Thymus (tissue), 11 donors: Measurements from ENCODE around the gene HOXB3. TPM values are rescaled to one million over a fixed set of nuclear protein-coding genes. Genes with fewer than 3 reads are reported as not detected.
A peak's percentile ranks its signal among the peaks of the same experiment; 100 is the strongest.

Experiments
- DNase-seq, 9 donors: peaks; one replicate each; pipeline ENCODE4 v3.0.0-alpha.2; 2013; ENCODE audit warnings: low spot score in 9 of 9, low read depth in 6 of 9, missing footprints in 1 of 9
- H3K27ac ChIP-seq, 2 donors: one replicate each; pipeline ENCODE4 v1.5.1; 2013; ENCODE audit warnings: control low read depth in 1 of 2, low read depth in 1 of 2, low read length in 1 of 2, mild to moderate bottlenecking in 1 of 2, moderate library complexity in 1 of 2
- H3K27me3 ChIP-seq, 2 donors: one replicate each; pipeline ENCODE4 v1.5.1; 2013; ENCODE audit warnings: low read length in 1 of 2; ENCODE audit not compliant: control insufficient read depth in 2 of 2, insufficient read depth in 1 of 2
- H3K36me3 ChIP-seq, 2 donors: one replicate each; pipeline ENCODE4 v1.5.1; 2013; ENCODE audit warnings: low read length in 1 of 2, mild to moderate bottlenecking in 1 of 2, moderate library complexity in 1 of 2; ENCODE audit not compliant: control insufficient read depth in 2 of 2, insufficient read depth in 2 of 2
- H3K4me1 ChIP-seq, 2 donors: one replicate each; pipeline ENCODE4 v1.5.1; 2013; ENCODE audit warnings: low read length in 2 of 2; ENCODE audit not compliant: control insufficient read depth in 2 of 2, insufficient read depth in 2 of 2
- H3K4me3 ChIP-seq, 2 donors: one replicate each; pipeline ENCODE4 v1.5.1; 2013; ENCODE audit warnings: low read length in 2 of 2, control low read depth in 1 of 2, mild to moderate bottlenecking in 1 of 2
- H3K9me3 ChIP-seq, 2 donors: one replicate each; pipeline ENCODE4 v1.5.1; 2013; ENCODE audit warnings: low read length in 1 of 2, mild to moderate bottlenecking in 1 of 2; ENCODE audit not compliant: control insufficient read depth in 2 of 2, insufficient read depth in 1 of 2
- WGBS: extraction: QIAGEN DNeasy Blood & Tissue Kit; methylation state at CpG from one replicate; pipeline ENCODE4 v1.1.7; 2013; 5-methylcytosine and 5-hydroxymethylcytosine counted together
- polyA plus RNA-seq: library from polyadenylated mRNA; stranded (reverse); fragments of 200-250 nt; gene quantifications from one replicate; pipeline ENCODE4 v1.2.3, GENCODE V29; 2013
- total RNA-seq: library from RNA; stranded (reverse); fragments of 120-200 nt; gene quantifications from one replicate; pipeline ENCODE4 v1.2.4, GENCODE V29; 2013
- donor health status: healthy.

HOXB3 gene
- total and polyA plus RNA-seq, 2 donors: 1.5 to 3.3 TPM

GRCh38 chr17:48551596-48552465, 38.2 kb downstream of the HOXB3 start:
- Histone ChIP-seq H3K4me3 (no peak overlapping the region), H3K27me3 (peaks cover 14 to 44% of the 10 kb centered on the region in 2 donors), H3K9me3 (no peaks in the 10 kb centered on the region), H3K36me3 (peaks cover 0 to 4% of the 10 kb centered on the region in 2 donors), H3K4me1 (peaks cover 3 to 30% of the 10 kb centered on the region in 2 donors), H3K27ac (no peak overlapping the region)
- WGBS: 94% methylated on average over 47 of the region's 47 CpGs
- no peak for DNase-seq

GRCh38 chr17:48551214-48551555, 38.9 kb downstream of the HOXB3 start:
- Histone ChIP-seq H3K9me3 (no peaks in the 10 kb centered on the region), H3K4me1 (peaks cover 5 to 36% of the 10 kb centered on the region in 2 donors), H3K36me3 (peaks cover 0 to 4% of the 10 kb centered on the region in 2 donors), H3K27me3 (peaks cover 12 to 44% of the 10 kb centered on the region in 2 donors), H3K4me3 (no peak overlapping the region), H3K27ac (no peak overlapping the region)
- WGBS: 96% methylated on average over 19 of the region's 19 CpGs
- DNase-seq: no peak

GRCh38 chr17:48550502-48551213, 39.4 kb downstream of the HOXB3 start:
- no peak overlapping the region for H3K27ac ChIP-seq
- peaks cover 5 to 36% of the 10 kb centered on the region in 2 donors for H3K4me1 ChIP-seq
- H3K4me3 ChIP-seq: no peak overlapping the region
- H3K36me3 ChIP-seq: peaks cover 0 to 4% of the 10 kb centered on the region in 2 donors
- WGBS: 93% methylated on average over 70 of the region's 70 CpGs
- no peaks in the 10 kb centered on the region for H3K9me3 ChIP-seq
- DNase-seq: no peak
- peaks cover 11 to 39% of the 10 kb centered on the region in 2 donors for H3K27me3 ChIP-seq

- no peak overlapping the region for H3K27ac ChIP-seq
- H3K4me1 ChIP-seq: peaks cover 6 to 41% of the 10 kb centered on the region in 2 donors
- WGBS: 96% methylated on average over 18 of the region's 18 CpGs
- H3K4me3 ChIP-seq: no peak overlapping the region
- no peak for DNase-seq
- H3K36me3 ChIP-seq: peaks cover 0 to 4% of the 10 kb centered on the region in 2 donors
- H3K9me3 ChIP-seq: no peaks in the 10 kb centered on the region
- peaks cover 11 to 38% of the 10 kb centered on the region in 2 donors for H3K27me3 ChIP-seq
Measured at GRCh38 chr17:48549914-48550501, 40.0 kb downstream of the HOXB3 start.

- no peak overlapping the region for H3K27ac ChIP-seq
- no peaks in the 10 kb centered on the region for H3K9me3 ChIP-seq
- H3K4me3 ChIP-seq: no peak overlapping the region
- no peak for DNase-seq
- H3K27me3 ChIP-seq: peaks cover 13 to 38% of the 10 kb centered on the region in 2 donors
- peaks cover 9 to 45% of the 10 kb centered on the region in 2 donors for H3K4me1 ChIP-seq
- H3K36me3 ChIP-seq: peaks cover 0 to 4% of the 10 kb centered on the region in 2 donors
- 91% methylated on average over 3 of the region's 3 CpGs for WGBS
Measured at GRCh38 chr17:48549281-48549630, 40.8 kb downstream of the HOXB3 start.

GRCh38 chr17:48548523-48549280, 41.3 kb downstream of the HOXB3 start:
- Histone ChIP-seq H3K36me3 (peaks cover 0 to 4% of the 10 kb centered on the region in 2 donors), H3K27me3 (peaks cover 13 to 39% of the 10 kb centered on the region in 2 donors), H3K4me3 (peak overlapping the region; percentile 11 to 31), H3K4me1 (peaks cover 9 to 49% of the 10 kb centered on the region in 2 donors), H3K9me3 (no peaks in the 10 kb centered on the region), H3K27ac (peak overlapping the region; percentile 31 to 79)
- 59% methylated on average over 6 of the region's 6 CpGs for WGBS
- peak in 1 of 9 donors; percentile 18 for DNase-seq

- Histone ChIP-seq H3K9me3 (no peaks in the 10 kb centered on the region), H3K27ac (peak overlapping the region; percentile 31 to 79), H3K4me1 (peaks cover 9 to 53% of the 10 kb centered on the region in 2 donors), H3K4me3 (peak overlapping the region; percentile 11 to 31), H3K27me3 (peaks cover 19 to 43% of the 10 kb centered on the region in 2 donors), H3K36me3 (peaks cover 0 to 4% of the 10 kb centered on the region in 2 donors)
- DNase-seq: peak in 4 of 9 donors; percentile 29 to 81 (median 54)
- 41% methylated on average over 24 of the region's 24 CpGs for WGBS
Measured at GRCh38 chr17:48547808-48548522, 42.1 kb downstream of the HOXB3 start.
